GM23338 (cell line): ENCODE measurements around the gene KCNK16.

Experiments
- ETS1 ChIP-seq: IDR thresholded peaks from 2 replicates; pipeline ENCODE4 v1.6.1; 2016; ENCODE audit warnings: antibody characterized with exemption
- EZH2 ChIP-seq: fragments of 200-600 bp; sonication (generic); IDR thresholded peaks from one replicate; pipeline ENCODE4 v1.8.0; 2017; ENCODE audit warnings: antibody characterized with exemption, mild to moderate bottlenecking, low read depth; ENCODE audit not compliant: unreplicated experiment
- EZH2phosphoT487 ChIP-seq: fragments of 200-600 bp; sonication (generic); IDR thresholded peaks from one replicate; pipeline ENCODE4 v1.8.1; 2018; ENCODE audit warnings: antibody characterized with exemption; ENCODE audit not compliant: unreplicated experiment
- POLR2AphosphoS5 ChIP-seq: IDR thresholded peaks from 2 replicates; pipeline ENCODE4 v1.6.1; 2016; ENCODE audit warnings: antibody characterized with exemption, low read depth
- TF ChIP-seq, protein P1 (sequence below), 2 experiments: fragments of 200-600 bp in 1 of 2; sonication (generic) in 1 of 2; conservative IDR thresholded peaks; 2 replicates each; pipeline versions ENCODE4 v1.5.1 to v1.6.1; 2016 to 2017; ENCODE audit warnings: antibody characterized with exemption in 2 of 2, low read depth in 2 of 2, mild to moderate bottlenecking in 2 of 2, moderate library complexity in 1 of 2
- TF ChIP-seq, protein P2 (sequence below): IDR thresholded peaks from one replicate; pipeline ENCODE4 v1.6.1; 2018; ENCODE audit warnings: antibody characterized with exemption; ENCODE audit not compliant: unreplicated experiment

- no peak for TF ChIP-seq EZH2
- TF ChIP-seq, protein P1, sequence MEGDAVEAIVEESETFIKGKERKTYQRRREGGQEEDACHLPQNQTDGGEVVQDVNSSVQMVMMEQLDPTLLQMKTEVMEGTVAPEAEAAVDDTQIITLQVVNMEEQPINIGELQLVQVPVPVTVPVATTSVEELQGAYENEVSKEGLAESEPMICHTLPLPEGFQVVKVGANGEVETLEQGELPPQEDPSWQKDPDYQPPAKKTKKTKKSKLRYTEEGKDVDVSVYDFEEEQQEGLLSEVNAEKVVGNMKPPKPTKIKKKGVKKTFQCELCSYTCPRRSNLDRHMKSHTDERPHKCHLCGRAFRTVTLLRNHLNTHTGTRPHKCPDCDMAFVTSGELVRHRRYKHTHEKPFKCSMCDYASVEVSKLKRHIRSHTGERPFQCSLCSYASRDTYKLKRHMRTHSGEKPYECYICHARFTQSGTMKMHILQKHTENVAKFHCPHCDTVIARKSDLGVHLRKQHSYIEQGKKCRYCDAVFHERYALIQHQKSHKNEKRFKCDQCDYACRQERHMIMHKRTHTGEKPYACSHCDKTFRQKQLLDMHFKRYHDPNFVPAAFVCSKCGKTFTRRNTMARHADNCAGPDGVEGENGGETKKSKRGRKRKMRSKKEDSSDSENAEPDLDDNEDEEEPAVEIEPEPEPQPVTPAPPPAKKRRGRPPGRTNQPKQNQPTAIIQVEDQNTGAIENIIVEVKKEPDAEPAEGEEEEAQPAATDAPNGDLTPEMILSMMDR (conservative IDR thresholded peaks at IDR 0.05; ENCODE audit: low read depth in 2 of 2) = no peak
- TF ChIP-seq ETS1 = no peak
- TF ChIP-seq, protein P2, sequence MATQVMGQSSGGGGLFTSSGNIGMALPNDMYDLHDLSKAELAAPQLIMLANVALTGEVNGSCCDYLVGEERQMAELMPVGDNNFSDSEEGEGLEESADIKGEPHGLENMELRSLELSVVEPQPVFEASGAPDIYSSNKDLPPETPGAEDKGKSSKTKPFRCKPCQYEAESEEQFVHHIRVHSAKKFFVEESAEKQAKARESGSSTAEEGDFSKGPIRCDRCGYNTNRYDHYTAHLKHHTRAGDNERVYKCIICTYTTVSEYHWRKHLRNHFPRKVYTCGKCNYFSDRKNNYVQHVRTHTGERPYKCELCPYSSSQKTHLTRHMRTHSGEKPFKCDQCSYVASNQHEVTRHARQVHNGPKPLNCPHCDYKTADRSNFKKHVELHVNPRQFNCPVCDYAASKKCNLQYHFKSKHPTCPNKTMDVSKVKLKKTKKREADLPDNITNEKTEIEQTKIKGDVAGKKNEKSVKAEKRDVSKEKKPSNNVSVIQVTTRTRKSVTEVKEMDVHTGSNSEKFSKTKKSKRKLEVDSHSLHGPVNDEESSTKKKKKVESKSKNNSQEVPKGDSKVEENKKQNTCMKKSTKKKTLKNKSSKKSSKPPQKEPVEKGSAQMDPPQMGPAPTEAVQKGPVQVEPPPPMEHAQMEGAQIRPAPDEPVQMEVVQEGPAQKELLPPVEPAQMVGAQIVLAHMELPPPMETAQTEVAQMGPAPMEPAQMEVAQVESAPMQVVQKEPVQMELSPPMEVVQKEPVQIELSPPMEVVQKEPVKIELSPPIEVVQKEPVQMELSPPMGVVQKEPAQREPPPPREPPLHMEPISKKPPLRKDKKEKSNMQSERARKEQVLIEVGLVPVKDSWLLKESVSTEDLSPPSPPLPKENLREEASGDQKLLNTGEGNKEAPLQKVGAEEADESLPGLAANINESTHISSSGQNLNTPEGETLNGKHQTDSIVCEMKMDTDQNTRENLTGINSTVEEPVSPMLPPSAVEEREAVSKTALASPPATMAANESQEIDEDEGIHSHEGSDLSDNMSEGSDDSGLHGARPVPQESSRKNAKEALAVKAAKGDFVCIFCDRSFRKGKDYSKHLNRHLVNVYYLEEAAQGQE = no peak
- no peak for TF ChIP-seq POLR2AphosphoS5
- TF ChIP-seq EZH2phosphoT487 = no peak
Measured at GRCh38 chr6:39276379-39276995, 46.0 kb downstream of the KCNK16 start.
